Muscle of leg (tissue), 11 donors: Measurements from ENCODE around the gene CCDC81. TPM values are rescaled to one million over a fixed set of nuclear protein-coding genes. Genes with fewer than 3 reads are reported as not detected.
"Not testable (repeated sequence)": the region's sequence is repeated elsewhere in the genome, so short reads cannot be mapped to it uniquely, and the experiment has no call there.

Source experiments
- DNase-seq: peaks from one replicate; pipeline ENCODE4 v3.0.0; 2013
- H3K27ac ChIP-seq: one replicate; pipeline ENCODE4 v1.5.1; 2013; ENCODE audit warnings: mild to moderate bottlenecking, low read length, control low read depth
- H3K27me3 ChIP-seq: one replicate; pipeline ENCODE4 v1.6.1; 2013; ENCODE audit warnings: low read length; ENCODE audit not compliant: control insufficient read depth, insufficient read depth
- H3K36me3 ChIP-seq: one replicate; pipeline ENCODE4 v1.6.1; 2013; ENCODE audit warnings: low read length; ENCODE audit not compliant: control insufficient read depth, insufficient read depth
- H3K4me1 ChIP-seq: one replicate; pipeline ENCODE4 v1.6.1; 2013; ENCODE audit warnings: low read length; ENCODE audit not compliant: control insufficient read depth, insufficient read depth
- H3K4me3 ChIP-seq: one replicate; pipeline ENCODE4 v1.5.1; 2013; ENCODE audit warnings: low read length, control low read depth
- H3K9me3 ChIP-seq: replicated peaks from 2 replicates; pipeline ENCODE4 v1.6.1; 2013; ENCODE audit warnings: low read depth, low read length; ENCODE audit not compliant: control insufficient read depth
- WGBS: methylation state at CpG from one replicate; pipeline ENCODE4 v1.1.5; 2013; ENCODE audit warnings: missing lambda C conversion rate; ENCODE audit not compliant: insufficient coverage; 5-methylcytosine and 5-hydroxymethylcytosine counted together
- polyA plus RNA-seq, 8 donors: library from polyadenylated mRNA; unstranded; fragments of 120-200 nt; gene quantifications; one replicate each; pipeline versions ENCODE4 v1.2.1 to v1.2.3, GENCODE V29; 2013; ENCODE audit warnings: inconsistent platforms in 1 of 8, low replicate concordance in 1 of 8; ENCODE audit not compliant: insufficient read length in 8 of 8, insufficient read depth in 1 of 8
- total RNA-seq: library from RNA; stranded (reverse); fragments of 120-200 nt; gene quantifications from one replicate; pipeline ENCODE4 v1.2.4, GENCODE V29; 2013

CCDC81 gene
- total and polyA plus RNA-seq, 9 donors: 0.45 to 1.3 (median 0.82) TPM

DNA sequence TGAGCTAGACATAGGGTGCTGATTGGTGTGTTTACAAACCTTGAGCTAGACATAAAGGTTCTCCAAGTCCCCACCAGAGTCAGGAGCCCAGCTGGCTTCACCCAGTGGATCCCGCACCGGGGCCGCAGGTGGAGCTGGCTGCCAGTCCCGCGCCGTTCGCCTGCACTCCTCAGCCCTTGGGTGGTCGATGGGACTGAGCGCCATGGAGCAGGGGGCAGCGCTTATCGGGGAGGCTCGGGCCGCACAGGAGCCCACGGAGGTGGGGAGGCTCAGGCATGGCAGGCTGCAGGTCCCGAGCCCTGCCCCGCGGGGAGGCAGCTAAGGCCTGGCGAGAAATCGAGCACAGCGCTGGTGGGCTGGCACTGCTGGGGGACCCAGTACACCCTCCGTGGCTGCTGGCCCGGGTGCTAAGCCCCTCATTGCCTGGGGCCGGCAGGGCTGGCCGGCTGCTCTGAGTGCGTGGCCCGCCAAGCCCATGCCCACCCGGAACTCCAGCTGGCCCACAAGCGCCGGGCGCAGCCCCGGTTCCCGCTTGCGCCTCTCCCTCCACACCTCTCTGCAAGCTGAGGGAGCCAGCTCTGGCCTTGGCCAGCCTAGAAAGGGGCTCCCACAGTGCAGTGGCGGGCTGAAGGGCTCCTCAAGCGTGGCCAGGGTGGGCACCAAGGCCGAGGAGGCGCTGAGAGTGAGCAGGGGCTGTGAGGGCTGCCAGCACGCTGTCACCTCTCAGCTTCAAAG, 58.8 kb downstream of the CCDC81 start:
- H3K9me3 ChIP-seq, H3K27me3 ChIP-seq, H3K27ac ChIP-seq, H3K4me3 ChIP-seq, H3K36me3 ChIP-seq, H3K4me1 ChIP-seq, DNase-seq: not testable (repeated sequence)
- 96% methylated on average over 38 of the region's 38 CpGs for WGBS

DNA sequence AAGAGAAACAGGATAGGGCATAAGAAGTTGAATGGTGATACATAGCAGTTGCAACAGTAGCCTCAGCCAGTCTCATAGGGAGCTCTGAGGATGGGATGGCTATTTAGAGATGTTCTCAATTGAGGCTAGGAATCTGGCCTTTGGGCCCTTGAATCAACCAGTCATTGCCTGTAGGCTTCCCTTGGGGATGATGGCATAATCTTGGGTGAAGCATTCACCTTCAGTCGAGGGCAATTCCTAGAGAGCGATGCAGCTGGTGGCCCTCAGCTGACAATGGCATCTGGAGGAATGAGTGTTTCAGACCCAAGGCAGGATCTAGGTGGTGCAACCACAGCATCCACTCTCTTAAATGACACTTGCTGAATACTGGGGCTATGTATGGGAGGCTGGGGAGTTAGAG, 61.0 kb downstream of the CCDC81 start:
- WGBS: 100% methylated on average over 2 of the region's 2 CpGs

DNA sequence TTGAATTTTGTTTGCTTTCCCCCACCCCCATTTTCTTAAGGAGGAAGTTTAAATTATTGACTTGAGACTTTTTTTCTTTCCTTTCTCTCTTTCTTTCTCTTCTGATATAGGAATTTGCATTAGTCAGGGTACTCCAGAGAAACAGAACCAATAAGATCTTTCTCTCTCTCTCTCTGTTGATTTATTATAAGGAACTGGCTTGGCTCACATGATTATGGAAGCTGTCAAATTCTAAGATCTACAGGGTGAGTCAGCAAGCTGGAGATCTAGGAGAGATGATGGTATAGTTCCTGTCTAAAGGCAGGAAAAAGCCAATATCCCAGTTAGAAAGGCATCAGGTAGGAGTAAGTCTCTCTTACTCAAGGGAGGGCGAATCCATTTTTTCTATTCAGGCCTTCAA, 64.0 kb downstream of the CCDC81 start:
- WGBS: no CpG with 5 or more reads among the region's 1 CpG
- no peak for DNase-seq

More for the DNA sequence above, 61.0 kb downstream of the CCDC81 start:
- H3K27ac ChIP-seq: no peak overlapping the region
- no peaks in the 10 kb centered on the region for H3K27me3 ChIP-seq
- no peak overlapping the region for H3K4me3 ChIP-seq
- peaks cover 4% of the 10 kb centered on the region for H3K9me3 ChIP-seq
- DNase-seq: no peak
- H3K36me3 ChIP-seq: peaks cover 3% of the 10 kb centered on the region
- H3K4me1 ChIP-seq: peaks cover 7% of the 10 kb centered on the region

DNA sequence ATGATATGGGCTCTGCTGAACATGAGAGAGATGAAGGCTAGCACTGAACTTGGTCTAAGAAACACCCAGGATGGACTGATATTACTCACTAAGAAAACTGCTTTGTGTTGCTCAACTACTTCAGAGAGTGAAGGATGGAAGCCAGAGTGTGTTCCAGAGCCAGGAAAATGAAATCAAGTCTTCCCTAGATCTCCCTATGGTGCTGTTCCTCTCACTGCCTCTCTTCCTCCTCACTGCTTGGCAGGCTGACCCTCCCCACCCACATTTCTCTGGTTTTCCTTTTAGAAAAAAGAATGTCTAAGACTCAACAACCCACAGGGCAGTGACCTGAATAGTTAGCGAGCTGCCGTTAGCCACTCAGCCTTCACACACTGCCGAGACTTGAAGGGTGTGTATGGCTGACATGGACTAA, 65.6 kb downstream of the CCDC81 start:
- DNase-seq: peak; percentile 95
- Histone ChIP-seq H3K4me1 (peaks cover 7% of the 10 kb centered on the region), H3K4me3 (no peak overlapping the region), H3K27ac (peak overlapping the region; percentile 54), H3K9me3 (no peaks in the 10 kb centered on the region), H3K36me3 (no peaks in the 10 kb centered on the region), H3K27me3 (no peaks in the 10 kb centered on the region)
- WGBS: no CpG with 5 or more reads among the region's 3 CpGs

More for the DNA sequence above, 64.0 kb downstream of the CCDC81 start:
- Histone ChIP-seq H3K27me3 (no peaks in the 10 kb centered on the region), H3K9me3 (no peaks in the 10 kb centered on the region), H3K27ac (no peak overlapping the region), H3K36me3 (no peaks in the 10 kb centered on the region), H3K4me3 (no peak overlapping the region), H3K4me1 (peaks cover 7% of the 10 kb centered on the region)

DNA sequence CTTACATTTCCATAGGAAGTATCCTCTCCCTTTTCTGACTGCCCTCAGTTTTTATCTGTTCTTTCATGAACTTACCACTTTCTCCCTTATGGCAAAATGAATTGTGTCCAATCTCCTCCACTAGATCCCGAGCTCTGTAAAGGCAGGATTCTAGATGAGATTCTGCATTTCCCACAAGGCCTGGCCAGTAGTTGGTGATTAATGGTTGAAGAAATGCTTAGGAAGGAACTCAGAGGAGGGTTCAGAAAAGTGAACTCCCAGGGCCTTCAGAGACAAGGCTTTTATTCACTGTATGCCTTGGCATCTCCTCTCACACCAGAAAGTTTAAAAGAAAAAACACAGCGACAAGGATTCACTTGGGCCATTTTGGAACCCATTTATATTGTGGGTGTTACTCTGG, 66.2 kb downstream of the CCDC81 start:
- Histone ChIP-seq H3K9me3 (no peaks in the 10 kb centered on the region), H3K4me1 (peaks cover 7% of the 10 kb centered on the region), H3K36me3 (no peaks in the 10 kb centered on the region), H3K27me3 (no peaks in the 10 kb centered on the region), H3K4me3 (no peak overlapping the region), H3K27ac (peak overlapping the region; percentile 54)
- WGBS: no CpG with 5 or more reads among the region's 2 CpGs
- DNase-seq: no peak

DNA sequence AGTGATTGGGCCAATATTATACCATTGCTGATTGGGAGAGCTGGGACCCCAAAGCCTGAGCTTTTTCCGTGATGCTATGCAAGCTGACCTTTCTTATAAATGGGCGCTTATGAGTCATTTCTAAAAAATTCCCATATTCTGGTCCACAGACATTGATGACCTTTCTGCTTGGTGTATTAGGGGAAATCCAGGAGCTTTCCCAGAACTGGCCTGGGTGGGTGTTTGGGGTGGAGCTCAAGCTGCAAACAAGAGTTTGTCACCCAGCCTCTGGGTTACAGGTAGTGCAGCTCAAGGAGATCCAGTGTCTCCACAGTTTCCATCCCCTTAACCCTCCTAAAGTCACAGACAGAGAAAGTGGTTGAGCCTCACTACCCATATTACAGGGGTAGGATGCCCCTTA, 67.7 kb downstream of the CCDC81 start:
- no CpG with 5 or more reads among the region's 2 CpGs for WGBS
- H3K36me3 ChIP-seq: peaks cover 6% of the 10 kb centered on the region
- no peak overlapping the region for H3K27ac ChIP-seq

GRCh38 chr11:86442827-86443226, 68.1 kb downstream of the CCDC81 start:
- no peaks in the 10 kb centered on the region for H3K9me3 ChIP-seq
- no CpG with 5 or more reads among the region's 5 CpGs for WGBS
- no peak overlapping the region for H3K27ac ChIP-seq
- no peak for DNase-seq
- no peaks in the 10 kb centered on the region for H3K27me3 ChIP-seq
- peaks cover 6% of the 10 kb centered on the region for H3K36me3 ChIP-seq
- H3K4me1 ChIP-seq: peaks cover 7% of the 10 kb centered on the region
- no peak overlapping the region for H3K4me3 ChIP-seq

More for the DNA sequence above, 67.7 kb downstream of the CCDC81 start:
- H3K27me3 ChIP-seq: no peaks in the 10 kb centered on the region
- no peak for DNase-seq
- H3K4me3 ChIP-seq: no peak overlapping the region
- H3K4me1 ChIP-seq: peaks cover 7% of the 10 kb centered on the region
- H3K9me3 ChIP-seq: no peaks in the 10 kb centered on the region

- DNase-seq: no peak
- no peaks in the 10 kb centered on the region for H3K9me3 ChIP-seq
- peaks cover 7% of the 10 kb centered on the region for H3K4me1 ChIP-seq
- WGBS: no CpG with 5 or more reads among the region's 1 CpG
- no peak overlapping the region for H3K4me3 ChIP-seq
- no peaks in the 10 kb centered on the region for H3K27me3 ChIP-seq
- no peak overlapping the region for H3K27ac ChIP-seq
- peaks cover 6% of the 10 kb centered on the region for H3K36me3 ChIP-seq
Measured at GRCh38 chr11:86443415-86443814, 68.7 kb downstream of the CCDC81 start.

DNA sequence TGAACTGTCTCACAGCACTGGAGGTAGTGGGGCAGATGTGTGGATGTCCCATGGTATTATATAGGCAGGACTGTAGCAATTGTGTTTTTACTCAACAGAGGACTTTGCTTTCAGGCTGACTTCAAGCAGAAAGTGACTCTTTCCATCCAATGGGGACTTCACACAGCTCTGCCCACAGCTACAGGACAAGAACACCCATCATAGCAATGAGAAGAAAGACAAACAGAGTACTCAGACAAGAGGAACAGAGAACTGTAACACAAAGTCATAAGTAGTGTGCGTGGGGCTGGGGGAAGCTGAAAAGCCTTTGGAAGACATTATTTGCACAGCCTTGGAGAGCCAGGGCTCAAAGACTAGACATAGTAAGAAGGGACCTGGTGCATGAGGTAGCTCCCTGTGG, 70.3 kb downstream of the CCDC81 start:
- 91% methylated on average over 1 of the region's 1 CpG for WGBS
- no peaks in the 10 kb centered on the region for H3K9me3 ChIP-seq
- H3K4me3 ChIP-seq: no peak overlapping the region
- peaks cover 6% of the 10 kb centered on the region for H3K4me1 ChIP-seq
- peaks cover 10% of the 10 kb centered on the region for H3K36me3 ChIP-seq
- DNase-seq: no peak
- no peaks in the 10 kb centered on the region for H3K27me3 ChIP-seq
- H3K27ac ChIP-seq: no peak overlapping the region

GRCh38 chr11:86446163-86446923, 71.7 kb downstream of the CCDC81 start:
- no peak for DNase-seq
- Histone ChIP-seq H3K27ac (no peak overlapping the region), H3K36me3 (peaks cover 10% of the 10 kb centered on the region), H3K9me3 (no peaks in the 10 kb centered on the region), H3K27me3 (no peaks in the 10 kb centered on the region), H3K4me1 (peaks cover 2% of the 10 kb centered on the region), H3K4me3 (no peak overlapping the region)
- WGBS: 87% methylated on average over 4 of the region's 8 CpGs
